Spinal cord (tissue), 10 donors: ENCODE data around the gene ITPRIPL1. TPM values are rescaled to one million over a fixed set of nuclear protein-coding genes. Genes with fewer than 3 reads are reported as not detected.

Experiments used
- DNase-seq, 6 donors: peaks; one replicate each; pipeline versions ENCODE4 v3.0.0 to v3.0.0-alpha.2; 2013 to 2015; ENCODE audit warnings: low spot score in 6 of 6, low read depth in 4 of 6
- H3K27ac ChIP-seq: one replicate; pipeline ENCODE4 v1.5.1; 2013; ENCODE audit warnings: low read depth, low read length, control low read depth
- H3K27me3 ChIP-seq: one replicate; pipeline ENCODE4 v1.6.1; 2013; ENCODE audit warnings: low read length; ENCODE audit not compliant: control insufficient read depth, insufficient read depth
- H3K36me3 ChIP-seq: one replicate; pipeline ENCODE4 v1.6.1; 2013; ENCODE audit warnings: low read length; ENCODE audit not compliant: control insufficient read depth, insufficient read depth
- H3K4me1 ChIP-seq: one replicate; pipeline ENCODE4 v1.6.1; 2013; ENCODE audit warnings: low read length; ENCODE audit not compliant: control insufficient read depth, insufficient read depth
- H3K4me3 ChIP-seq: one replicate; pipeline ENCODE4 v1.5.1; 2013; ENCODE audit warnings: low read depth, low read length, control low read depth
- H3K9me3 ChIP-seq: one replicate; pipeline ENCODE4 v1.6.1; 2013; ENCODE audit warnings: low read length; ENCODE audit not compliant: control insufficient read depth, insufficient read depth
- WGBS: methylation state at CpG from one replicate; pipeline ENCODE4 v1.1.5; 2013; ENCODE audit warnings: missing lambda C conversion rate; ENCODE audit not compliant: insufficient coverage; 5-methylcytosine and 5-hydroxymethylcytosine counted together
- polyA plus RNA-seq, 2 donors: library from polyadenylated mRNA; unstranded; fragments of 120-200 nt; gene quantifications; one replicate each; pipeline ENCODE4 v1.2.1, GENCODE V29; 2013; ENCODE audit not compliant: insufficient read length in 2 of 2
- total RNA-seq, 2 donors: library from RNA; depleted of rRNA in 1 of 2; stranded (reverse); fragments of 120-200 nt in 1 of 2; fragments of >200 nt in 1 of 2; gene quantifications; one replicate each; pipeline versions ENCODE4 v1.2.3 to v1.2.4, GENCODE V29; 2013 to 2014
- donor health status: healthy.

ITPRIPL1 gene
- total and polyA plus RNA-seq, 4 donors, result 1.4 to 7.5 (median 2.2) TPM

DNA sequence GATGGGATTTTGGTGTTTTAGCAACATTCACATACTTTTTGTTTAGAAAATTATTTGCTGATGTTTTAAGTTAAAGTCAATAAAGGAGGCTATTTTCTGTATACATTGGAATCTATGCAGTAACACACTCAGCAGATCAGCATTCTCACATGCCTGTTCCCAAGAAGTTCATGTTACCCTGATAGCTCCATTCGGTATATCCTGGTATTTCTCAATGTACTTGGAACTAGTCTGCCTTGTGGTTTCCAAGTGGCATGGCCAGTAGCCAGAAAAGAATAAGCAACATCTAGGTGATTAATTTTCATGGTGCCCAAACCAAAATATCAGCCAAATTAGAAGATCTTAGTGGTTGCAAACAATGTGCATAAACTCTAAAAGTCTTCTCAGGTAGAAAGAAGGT lies 5.3 kb downstream of the ITPRIPL1 start:
- no CpG with 5 or more reads among the region's 1 CpG for WGBS
- DNase-seq, result no peak
- H3K9me3 ChIP-seq, result no peaks in the 10 kb centered on the region

DNA sequence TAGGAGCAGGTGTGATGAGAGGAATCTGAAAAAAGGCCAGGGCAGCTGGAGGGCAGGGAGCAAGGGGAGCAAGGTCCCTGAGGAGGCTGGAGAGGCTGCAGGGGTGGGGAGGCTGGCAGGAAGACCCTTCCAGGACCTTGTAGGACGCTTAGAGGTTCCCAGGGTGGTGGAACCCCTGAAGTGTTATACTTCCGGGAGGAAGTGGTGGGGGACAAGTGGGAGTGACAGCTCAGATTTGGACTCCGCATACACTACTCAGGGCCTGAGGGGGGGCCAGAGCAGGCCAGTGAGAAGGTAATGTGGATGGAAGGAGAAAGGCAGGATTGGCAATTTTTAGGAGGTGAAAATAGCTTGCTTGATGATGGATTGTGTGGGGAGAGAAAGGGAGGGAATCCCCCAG lies 8.6 kb downstream of the ITPRIPL1 start:
- no peaks in the 10 kb centered on the region for H3K9me3 ChIP-seq
- H3K27ac ChIP-seq, result no peak overlapping the region
- peaks cover 10% of the 10 kb centered on the region for H3K4me1 ChIP-seq
- no peak overlapping the region for H3K4me3 ChIP-seq
- H3K27me3 ChIP-seq, result no peaks in the 10 kb centered on the region
- 90% methylated on average over 3 of the region's 3 CpGs for WGBS
- DNase-seq, result no peak
- peaks cover 3% of the 10 kb centered on the region for H3K36me3 ChIP-seq

More for the DNA sequence above, 5.3 kb downstream of the ITPRIPL1 start:
- Histone ChIP-seq H3K4me1 (peaks cover 15% of the 10 kb centered on the region), H3K27ac (no peak overlapping the region), H3K4me3 (no peak overlapping the region), H3K36me3 (peaks cover 3% of the 10 kb centered on the region), H3K27me3 (peaks cover 8% of the 10 kb centered on the region)

DNA sequence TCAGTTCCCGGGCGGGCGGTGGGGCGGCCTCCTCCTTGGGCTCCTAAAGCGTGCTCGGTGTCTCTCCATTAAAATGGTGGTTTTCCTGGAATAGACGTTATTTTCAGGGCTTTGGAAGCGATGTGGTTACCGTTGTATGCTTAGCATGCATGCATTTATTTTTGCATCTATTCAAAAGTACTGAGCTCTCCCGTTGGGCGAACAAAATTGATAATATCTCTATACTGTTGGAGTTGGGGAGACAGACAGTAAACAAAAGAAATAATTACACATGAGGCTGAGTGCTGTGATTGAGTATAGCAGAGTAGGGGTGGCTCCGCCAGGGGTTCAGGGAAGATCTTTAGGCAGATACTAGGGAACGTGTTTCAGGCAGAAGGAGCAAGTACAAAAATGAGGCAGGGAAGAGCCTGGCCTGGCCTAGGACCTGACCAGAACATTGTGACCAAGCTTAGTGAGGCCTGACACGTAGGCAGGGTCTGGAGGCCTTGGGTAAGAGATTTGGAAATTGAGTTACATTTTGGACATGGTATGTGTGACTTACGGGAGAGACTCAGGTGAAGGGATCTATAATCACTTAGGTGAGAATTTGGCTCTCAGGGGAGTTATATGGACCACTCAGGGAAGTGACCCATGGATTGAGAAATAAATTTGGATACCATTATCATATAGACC lies 11.1 kb downstream of the ITPRIPL1 start:
- Histone ChIP-seq H3K4me3 (peak overlapping the region; percentile 93), H3K27me3 (no peaks in the 10 kb centered on the region), H3K27ac (peak overlapping the region; percentile 40), H3K36me3 (peaks cover 3% of the 10 kb centered on the region), H3K4me1 (peaks cover 10% of the 10 kb centered on the region), H3K9me3 (no peaks in the 10 kb centered on the region)
- 4% methylated on average over 9 of the region's 15 CpGs for WGBS
- no peak for DNase-seq

DNA sequence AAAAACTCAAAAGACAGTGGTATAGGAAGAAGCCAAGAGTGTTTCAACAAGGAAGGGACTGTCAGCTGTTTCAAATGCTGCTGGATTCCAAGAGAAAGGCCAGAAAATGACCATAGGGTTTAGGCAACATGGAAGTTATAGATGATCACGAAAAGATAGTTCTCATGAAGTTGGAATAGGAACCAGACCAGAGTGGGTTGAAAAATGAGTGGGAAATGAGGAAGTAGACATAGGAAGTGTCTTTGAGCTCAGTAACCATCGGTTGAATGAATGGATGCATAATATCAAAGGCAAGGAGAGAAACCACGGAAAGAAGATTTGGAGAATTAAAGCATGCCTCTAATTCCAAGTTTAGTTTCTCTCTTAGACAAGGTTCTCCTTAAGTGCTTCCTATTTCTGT lies 11.8 kb downstream of the ITPRIPL1 start:
- WGBS, result 96% methylated on average over 3 of the region's 3 CpGs
- H3K27me3 ChIP-seq, result no peaks in the 10 kb centered on the region
- no peak overlapping the region for H3K27ac ChIP-seq
- peaks cover 10% of the 10 kb centered on the region for H3K4me1 ChIP-seq
- peaks cover 3% of the 10 kb centered on the region for H3K36me3 ChIP-seq
- H3K9me3 ChIP-seq, result no peaks in the 10 kb centered on the region
- H3K4me3 ChIP-seq, result no peak overlapping the region
- DNase-seq, result no peak

DNA sequence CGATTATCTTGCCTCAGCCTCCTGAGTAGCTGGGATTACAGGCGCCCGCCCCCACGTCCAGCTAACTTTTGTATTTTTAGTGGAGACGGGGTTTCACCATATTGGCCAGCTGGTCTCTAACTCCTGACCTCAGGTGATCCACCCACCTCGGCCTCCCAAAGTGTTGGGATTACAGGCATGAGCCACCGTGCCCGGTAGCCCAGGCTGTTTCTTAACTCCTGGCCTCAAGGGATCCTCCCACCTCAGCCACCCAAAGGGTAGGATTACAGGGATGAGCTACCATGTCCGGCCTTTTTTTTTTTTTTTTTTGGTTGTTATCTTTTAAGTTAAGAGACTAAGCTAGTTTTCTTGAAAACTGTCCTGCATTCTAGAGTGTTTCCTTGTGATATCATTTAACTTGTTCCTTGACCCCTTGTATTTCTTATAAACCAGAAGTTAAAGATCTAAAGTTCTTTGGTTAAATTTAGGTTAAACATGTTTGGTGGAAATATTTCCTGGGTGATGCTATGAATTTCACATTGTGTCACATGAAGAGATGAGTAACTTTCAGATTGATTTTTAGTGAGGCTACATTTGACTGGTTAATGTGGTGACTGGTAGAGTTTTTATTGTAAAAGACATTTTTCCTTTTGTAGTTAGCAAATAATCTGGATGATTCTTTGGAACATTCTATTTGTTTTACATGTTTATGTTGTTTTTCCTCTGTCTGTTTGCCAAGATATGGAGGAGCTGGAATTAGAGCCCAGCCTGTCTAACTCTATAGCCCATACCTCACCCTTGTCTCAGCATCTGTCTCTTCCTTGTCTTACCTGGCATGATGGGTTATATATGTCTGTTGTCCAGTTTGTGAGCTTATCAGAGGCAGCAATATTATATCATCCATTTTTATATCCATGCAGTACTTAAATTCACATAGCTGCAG lies 15.6 kb downstream of the ITPRIPL1 start:
- DNase-seq, result no peak
- no peaks in the 10 kb centered on the region for H3K9me3 ChIP-seq
- H3K36me3 ChIP-seq, result peaks cover 5% of the 10 kb centered on the region
- no peak overlapping the region for H3K27ac ChIP-seq
- no peaks in the 10 kb centered on the region for H3K27me3 ChIP-seq
- WGBS, result 92% methylated on average over 5 of the region's 9 CpGs
- H3K4me3 ChIP-seq, result no peak overlapping the region
- peaks cover 3% of the 10 kb centered on the region for H3K4me1 ChIP-seq

DNA sequence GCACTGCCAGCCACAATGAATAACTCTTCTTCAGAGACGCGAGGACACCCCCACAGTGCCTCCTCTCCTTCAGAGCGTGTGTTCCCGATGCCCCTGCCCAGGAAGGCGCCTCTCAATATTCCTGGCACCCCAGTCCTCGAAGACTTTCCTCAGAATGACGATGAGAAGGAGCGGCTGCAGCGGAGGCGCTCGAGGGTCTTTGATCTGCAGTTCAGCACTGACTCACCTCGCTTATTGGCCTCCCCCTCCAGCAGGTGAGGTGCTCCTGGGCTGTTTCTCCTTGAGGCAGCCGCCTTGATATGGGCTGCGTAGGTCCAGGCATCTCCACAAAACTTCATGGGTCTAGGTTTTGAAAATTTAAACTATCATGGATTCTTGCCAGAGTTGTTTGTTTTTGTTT lies 16.5 kb downstream of the ITPRIPL1 start:
- H3K27ac ChIP-seq, result no peak overlapping the region
- H3K36me3 ChIP-seq, result peaks cover 5% of the 10 kb centered on the region
- H3K4me3 ChIP-seq, result no peak overlapping the region
- H3K27me3 ChIP-seq, result no peaks in the 10 kb centered on the region
- WGBS, result 93% methylated on average over 12 of the region's 14 CpGs
- no peak for DNase-seq
- H3K9me3 ChIP-seq, result no peaks in the 10 kb centered on the region
- H3K4me1 ChIP-seq, result no peaks in the 10 kb centered on the region

DNA sequence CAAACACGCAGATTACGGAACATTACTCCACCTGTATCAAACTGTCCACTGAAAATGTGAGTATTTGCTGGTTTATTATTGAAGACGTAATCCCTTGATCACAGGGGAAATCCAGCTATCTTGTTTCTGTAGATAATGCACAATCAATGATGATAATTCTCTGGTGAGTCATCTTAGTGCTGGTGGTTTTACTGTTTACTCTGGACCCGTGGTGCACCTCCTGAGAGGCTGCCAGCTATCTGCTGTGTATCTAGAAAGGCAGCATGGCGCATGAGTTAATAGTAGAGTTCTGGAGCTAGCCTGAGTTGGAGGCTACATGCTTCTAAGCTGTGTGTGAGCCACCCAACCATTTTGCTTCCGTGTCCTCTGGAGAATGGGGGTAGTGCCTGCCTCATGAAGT lies 17.0 kb downstream of the ITPRIPL1 start:
- 95% methylated on average over 3 of the region's 6 CpGs for WGBS
- Histone ChIP-seq H3K4me3 (no peak overlapping the region), H3K36me3 (peaks cover 5% of the 10 kb centered on the region), H3K9me3 (no peaks in the 10 kb centered on the region), H3K27ac (no peak overlapping the region), H3K4me1 (no peaks in the 10 kb centered on the region), H3K27me3 (no peaks in the 10 kb centered on the region)
- no peak for DNase-seq

DNA sequence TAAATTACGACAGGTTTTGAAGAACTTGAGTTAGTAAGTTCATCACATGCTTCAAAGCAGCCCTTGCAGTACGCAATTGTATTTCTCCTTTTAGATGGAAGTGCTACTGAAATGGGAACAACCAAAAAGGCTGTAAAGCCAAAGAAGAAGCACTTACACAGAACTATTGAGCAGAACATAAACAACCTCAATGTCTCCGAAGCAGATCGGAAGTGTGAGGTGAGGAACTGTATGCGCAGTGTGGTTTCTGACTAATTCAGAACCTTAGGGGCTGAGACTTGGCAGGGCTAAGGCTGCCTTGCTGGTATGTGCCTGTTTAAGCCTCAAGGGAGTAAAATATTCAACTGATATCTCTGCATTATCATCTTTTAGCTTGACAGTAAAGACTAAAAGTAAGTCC lies 18.9 kb downstream of the ITPRIPL1 start:
- Histone ChIP-seq H3K9me3 (no peaks in the 10 kb centered on the region), H3K4me3 (no peak overlapping the region), H3K4me1 (no peaks in the 10 kb centered on the region), H3K27ac (no peak overlapping the region), H3K27me3 (no peaks in the 10 kb centered on the region), H3K36me3 (peaks cover 8% of the 10 kb centered on the region)
- DNase-seq, result no peak
- WGBS, result 80% methylated on average over 5 of the region's 5 CpGs

DNA sequence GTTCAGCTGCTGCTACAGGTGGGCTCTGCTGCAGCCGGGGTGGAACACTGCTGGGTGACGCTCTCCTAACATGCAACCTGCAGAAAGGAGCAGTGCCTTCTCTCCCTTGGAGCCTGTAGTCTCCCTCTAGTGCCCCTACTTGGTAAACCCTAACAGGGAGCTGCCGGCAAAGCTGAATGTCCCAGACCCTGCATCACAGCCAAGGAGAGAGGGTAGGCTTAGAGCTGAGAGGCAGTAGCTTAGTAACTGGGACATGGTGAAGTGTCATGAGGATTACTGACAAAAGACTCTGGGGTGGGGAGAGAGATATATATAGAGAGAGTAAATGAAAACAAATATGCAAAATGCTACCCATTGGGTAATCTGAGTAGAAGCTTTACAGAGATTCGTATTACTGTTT lies 20.3 kb downstream of the ITPRIPL1 start:
- Histone ChIP-seq H3K4me3 (no peak overlapping the region), H3K9me3 (no peaks in the 10 kb centered on the region), H3K4me1 (no peaks in the 10 kb centered on the region), H3K27ac (no peak overlapping the region), H3K27me3 (no peaks in the 10 kb centered on the region), H3K36me3 (peaks cover 9% of the 10 kb centered on the region)
- WGBS, result 91% methylated on average over 3 of the region's 4 CpGs
- DNase-seq, result no peak
